ENCODE measurements around the gene CFAP52.
A peak's percentile ranks its signal among the peaks of the same experiment; 100 is the strongest.
"Not testable (repeated sequence)": the region's sequence is repeated elsewhere in the genome, so short reads cannot be mapped to it uniquely, and the experiment has no call there.

Gene CFAP52

DNA sequence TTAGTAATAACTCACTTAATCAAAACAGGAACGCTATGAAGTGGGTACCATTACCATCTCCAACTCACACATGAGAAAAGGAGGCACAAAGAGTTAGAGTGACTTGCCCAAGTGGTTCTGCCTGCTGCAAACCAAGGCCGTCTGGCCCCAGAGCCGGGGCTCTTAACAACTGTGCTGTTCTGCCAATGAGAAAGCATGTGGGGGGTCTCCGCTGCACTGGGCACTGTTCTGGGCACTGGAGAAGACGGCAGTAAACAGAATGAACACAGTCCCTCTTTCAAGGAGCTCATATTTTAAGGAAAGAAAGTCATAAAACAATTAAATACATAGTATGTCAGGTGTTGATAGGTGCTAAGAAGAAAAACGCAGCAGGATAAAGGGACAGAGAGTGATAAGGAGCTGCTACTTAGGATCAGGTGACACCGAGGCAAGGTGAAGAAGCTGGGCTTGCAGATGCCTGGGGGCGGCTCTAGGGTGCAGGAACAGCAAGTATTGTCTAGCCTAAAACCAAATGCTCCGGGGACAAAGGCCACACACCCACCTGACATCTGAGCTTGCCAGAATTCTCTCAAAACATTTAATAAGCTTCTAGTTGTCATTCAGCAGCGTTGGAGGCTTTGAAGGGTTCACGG lies 7.4 kb upstream of the CFAP52 start:
- Histone ChIP-seq H3K9ac (ENCODE audit: low read depth in 1 of 2, low read length in 2 of 2) (no peak overlapping the region), H3K27ac (ENCODE audit: low read depth, low read length) (no peak overlapping the region), H3K9me3 (ENCODE audit: control insufficient read depth in 1 of 2, low read length in 2 of 2) (no peaks in the 10 kb centered on the region), H3K36me3 (ENCODE audit: control insufficient read depth in 1 of 2, insufficient read depth in 2 of 2, low read length in 2 of 2) (peaks cover 3 to 15% of the 10 kb centered on the region in 2 donors), H3K4me3 (ENCODE audit: low read depth in 1 of 2, low read length in 2 of 2) (no peak overlapping the region), H3K4me1 (ENCODE audit: control insufficient read depth in 1 of 2, insufficient read depth in 2 of 2, low read length in 2 of 2) (no peaks in the 10 kb centered on the region), H3K27me3 (ENCODE audit: control insufficient read depth in 1 of 2, insufficient read depth in 2 of 2, low read length in 2 of 2) (no peaks in the 10 kb centered on the region)

DNA sequence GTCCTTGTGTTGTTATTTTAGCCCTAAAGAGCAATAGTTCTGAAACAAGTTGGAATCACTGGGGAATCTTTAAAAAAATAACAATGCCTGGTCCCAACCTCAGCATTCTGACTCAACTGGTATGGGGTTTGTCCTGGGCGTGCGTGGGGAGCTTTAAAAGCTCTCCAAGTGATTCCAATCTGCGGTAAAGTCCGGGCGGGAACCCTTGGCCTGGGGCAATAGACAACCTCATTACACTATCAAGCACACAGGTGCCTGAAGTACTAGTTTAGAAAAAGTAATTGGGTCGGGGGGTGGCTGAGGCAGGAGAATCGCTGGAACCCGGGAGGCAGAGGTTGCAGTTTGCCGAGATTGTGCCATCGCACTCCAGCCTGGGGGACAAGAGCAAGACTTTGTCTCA lies 5.2 kb upstream of the CFAP52 start:
- Histone ChIP-seq H3K9me3 (ENCODE audit: control insufficient read depth in 1 of 2, low read length in 2 of 2) (no peaks in the 10 kb centered on the region), H3K4me1 (ENCODE audit: control insufficient read depth in 1 of 2, insufficient read depth in 2 of 2, low read length in 2 of 2) (peaks cover 3 to 8% of the 10 kb centered on the region in 2 donors), H3K9ac (ENCODE audit: low read depth in 1 of 2, low read length in 2 of 2) (no peak overlapping the region), H3K27me3 (ENCODE audit: control insufficient read depth in 1 of 2, insufficient read depth in 2 of 2, low read length in 2 of 2) (no peaks in the 10 kb centered on the region), H3K36me3 (ENCODE audit: control insufficient read depth in 1 of 2, insufficient read depth in 2 of 2, low read length in 2 of 2) (peaks cover 3 to 15% of the 10 kb centered on the region in 2 donors), H3K4me3 (ENCODE audit: low read depth in 1 of 2, low read length in 2 of 2) (no peak overlapping the region), H3K27ac (ENCODE audit: low read depth, low read length) (no peak overlapping the region)

DNA sequence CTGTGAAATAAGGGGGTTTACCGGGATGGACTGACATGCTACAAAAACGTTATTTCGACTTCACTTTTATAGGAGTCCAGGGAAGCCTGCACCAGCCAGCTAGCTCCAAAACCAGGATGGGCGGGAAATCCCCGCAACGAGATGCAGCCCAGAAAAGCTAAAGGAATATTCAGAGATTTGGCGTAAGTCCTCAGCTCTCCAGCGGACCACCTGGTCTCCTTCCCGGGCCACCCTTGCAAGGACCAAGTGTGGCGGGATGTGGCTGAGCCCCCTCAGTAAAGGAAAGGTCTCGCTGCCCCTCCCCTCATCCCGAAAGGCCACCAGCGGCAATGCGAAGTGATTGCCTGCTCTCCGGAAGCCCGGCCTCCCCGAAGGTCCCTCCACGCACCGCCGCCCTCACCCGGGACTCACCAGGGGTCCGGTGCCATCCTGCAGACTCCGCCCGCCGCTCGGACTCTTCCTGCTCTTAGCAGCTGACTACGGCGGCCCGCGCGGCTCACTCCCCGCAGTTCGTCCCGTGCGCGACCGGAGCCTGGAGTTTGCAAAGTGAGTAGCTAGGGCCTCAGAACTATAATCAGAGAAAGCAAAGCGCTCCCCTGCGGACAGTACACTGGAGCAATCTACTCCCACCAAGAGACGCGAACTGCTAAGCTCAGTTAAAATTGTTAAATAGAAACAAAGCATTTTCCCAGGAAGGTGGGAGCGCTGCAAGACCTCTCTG lies 901 bp upstream of the CFAP52 start, which contains the start of gene STX8:
STX8 (minus strand) TSS at position 440 of the 721 bp plus-strand sequence; CDS start at position 428, 12 bp downstream.
- H3K4me1 ChIP-seq (ENCODE audit: control insufficient read depth in 1 of 2, insufficient read depth in 2 of 2, low read length in 2 of 2) = peaks cover 11 to 18% of the 10 kb centered on the region in 2 donors
- H3K27ac ChIP-seq (ENCODE audit: low read depth, low read length) = no peak within 1 kb of the TSS
- H3K9me3 ChIP-seq (ENCODE audit: control insufficient read depth in 1 of 2, low read length in 2 of 2) = no peaks in the 10 kb centered on the region

DNA sequence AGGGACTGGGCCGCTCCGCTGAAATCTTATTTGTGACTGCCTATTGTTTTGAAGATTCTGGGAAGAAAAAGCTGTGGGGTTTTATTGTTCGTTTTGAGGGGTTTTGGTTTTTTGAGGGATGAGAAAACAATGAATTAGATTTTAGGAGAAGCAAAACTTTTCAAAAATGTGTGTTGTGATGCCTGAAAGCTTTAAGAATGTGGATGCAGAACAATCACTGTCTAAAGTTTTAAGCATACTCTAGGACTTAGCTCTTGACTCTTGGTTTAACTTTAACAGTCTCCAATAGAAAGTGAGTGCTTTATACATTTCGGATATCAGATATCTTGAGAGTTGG lies 899 bp downstream of the CFAP52 start:
- H3K4me3 ChIP-seq (ENCODE audit: low read depth in 1 of 2, low read length in 2 of 2) = no peak overlapping the region
- H3K27ac ChIP-seq (ENCODE audit: low read depth, low read length) = no peak overlapping the region

More for the DNA sequence above, 901 bp upstream of the CFAP52 start, which contains the start of gene STX8:
- Histone ChIP-seq H3K27me3 (ENCODE audit: control insufficient read depth in 1 of 2, insufficient read depth in 2 of 2, low read length in 2 of 2) (no peaks in the 10 kb centered on the region), H3K9ac (ENCODE audit: low read depth in 1 of 2, low read length in 2 of 2) (peak within 1 kb of the TSS; percentile 80 to 84), H3K36me3 (ENCODE audit: control insufficient read depth in 1 of 2, insufficient read depth in 2 of 2, low read length in 2 of 2) (no peaks in the 10 kb centered on the region), H3K4me3 (ENCODE audit: low read depth in 1 of 2, low read length in 2 of 2) (peak within 1 kb of the TSS; percentile 97 to 98)

DNA sequence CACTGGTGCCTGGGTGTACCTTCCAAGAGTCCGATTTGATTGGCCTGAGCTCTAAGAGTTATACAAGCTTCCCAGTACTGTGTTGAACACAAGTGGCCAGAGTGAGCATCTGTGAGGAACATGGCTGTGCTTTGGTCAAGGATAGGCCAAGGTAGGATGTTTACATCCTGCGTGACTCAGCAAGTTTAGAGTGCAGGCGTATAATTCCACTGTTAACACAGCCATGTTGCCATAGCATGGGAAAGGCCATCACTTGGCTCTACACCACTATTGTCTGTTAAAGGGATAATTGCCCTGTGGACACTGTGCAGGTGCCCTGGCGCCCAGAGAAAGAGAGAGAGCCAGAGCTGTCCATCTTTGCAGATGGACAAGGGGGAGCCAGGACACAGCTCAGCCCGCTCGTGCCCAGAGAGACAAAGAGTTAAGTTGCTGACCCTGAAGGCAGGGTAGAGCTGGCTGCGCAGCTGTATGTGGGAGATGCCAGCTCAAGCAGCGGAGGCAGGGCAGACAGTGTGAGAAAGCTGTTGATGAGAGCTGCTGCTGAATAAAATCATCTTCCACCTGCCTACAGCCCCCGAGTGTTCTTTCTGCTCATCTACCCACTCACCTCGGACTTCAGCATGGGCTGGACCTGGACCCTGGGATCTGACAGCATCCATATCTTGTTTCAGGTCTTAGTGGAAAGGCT lies 11.7 kb downstream of the CFAP52 start:
- H3K9ac ChIP-seq (ENCODE audit: low read depth in 1 of 2, low read length in 2 of 2) = no peak overlapping the region
- no peaks in the 10 kb centered on the region for H3K9me3 ChIP-seq (ENCODE audit: control insufficient read depth in 1 of 2, low read length in 2 of 2)
- H3K4me3 ChIP-seq (ENCODE audit: low read depth in 1 of 2, low read length in 2 of 2) = no peak overlapping the region
- H3K4me1 ChIP-seq (ENCODE audit: control insufficient read depth in 1 of 2, insufficient read depth in 2 of 2, low read length in 2 of 2) = no peaks in the 10 kb centered on the region
- H3K27me3 ChIP-seq (ENCODE audit: control insufficient read depth in 1 of 2, insufficient read depth in 2 of 2, low read length in 2 of 2) = no peaks in the 10 kb centered on the region
- no peak overlapping the region for H3K27ac ChIP-seq (ENCODE audit: low read depth, low read length)
- H3K36me3 ChIP-seq (ENCODE audit: control insufficient read depth in 1 of 2, insufficient read depth in 2 of 2, low read length in 2 of 2) = no peaks in the 10 kb centered on the region

More for the DNA sequence above, 899 bp downstream of the CFAP52 start:
- Histone ChIP-seq H3K4me1 (ENCODE audit: control insufficient read depth in 1 of 2, insufficient read depth in 2 of 2, low read length in 2 of 2) (peaks cover 11 to 18% of the 10 kb centered on the region in 2 donors), H3K9ac (ENCODE audit: low read depth in 1 of 2, low read length in 2 of 2) (peak overlapping the region in 1 of 2 donors; percentile 6), H3K36me3 (ENCODE audit: control insufficient read depth in 1 of 2, insufficient read depth in 2 of 2, low read length in 2 of 2) (no peaks in the 10 kb centered on the region), H3K27me3 (ENCODE audit: control insufficient read depth in 1 of 2, insufficient read depth in 2 of 2, low read length in 2 of 2) (no peaks in the 10 kb centered on the region), H3K9me3 (ENCODE audit: control insufficient read depth in 1 of 2, low read length in 2 of 2) (no peaks in the 10 kb centered on the region)

DNA sequence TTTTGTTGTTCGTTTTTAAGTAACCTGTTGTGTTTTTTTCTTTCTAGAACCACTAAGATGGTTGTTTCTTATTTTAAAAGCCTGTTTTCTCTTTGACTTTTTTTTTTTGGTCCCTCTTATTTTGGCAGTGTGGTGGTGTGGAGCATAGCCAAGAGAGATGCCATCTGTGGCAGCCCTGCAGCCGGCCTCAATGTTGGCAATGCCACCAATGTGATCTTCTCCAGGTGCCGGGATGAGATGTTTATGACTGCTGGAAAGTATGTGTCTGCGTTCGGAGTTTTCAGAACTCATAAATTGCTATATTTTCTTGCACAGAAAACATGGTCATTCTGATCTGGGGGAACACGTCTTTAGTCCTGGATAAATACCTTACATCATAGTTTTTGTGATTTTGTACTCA lies 17.6 kb downstream of the CFAP52 start:
- Histone ChIP-seq H3K4me1 (ENCODE audit: control insufficient read depth in 1 of 2, insufficient read depth in 2 of 2, low read length in 2 of 2) (no peaks in the 10 kb centered on the region), H3K4me3 (ENCODE audit: low read depth in 1 of 2, low read length in 2 of 2) (no peak overlapping the region), H3K9me3 (ENCODE audit: control insufficient read depth in 1 of 2, low read length in 2 of 2) (no peaks in the 10 kb centered on the region)

DNA sequence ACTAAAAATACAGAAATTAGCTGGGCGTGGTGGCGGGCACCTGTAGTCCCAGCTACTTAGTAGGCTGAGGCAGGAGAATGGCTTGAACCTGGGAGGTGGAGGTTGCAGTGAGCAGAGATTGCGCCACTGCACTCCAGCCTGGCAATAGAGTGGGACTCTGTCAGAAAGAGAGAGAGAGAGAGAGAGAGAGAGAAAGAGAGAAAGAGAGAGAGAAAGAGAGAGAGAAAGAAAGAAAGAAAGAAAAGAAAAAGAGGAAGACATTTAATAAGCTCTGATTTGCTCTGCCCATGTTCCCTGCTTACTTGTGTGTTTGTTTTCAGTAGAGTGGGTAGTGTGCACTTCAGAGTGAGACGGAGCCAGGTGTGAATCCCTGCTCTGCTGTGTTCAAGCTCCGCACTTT lies 21.2 kb downstream of the CFAP52 start:
- not testable (repeated sequence) for H3K4me1 ChIP-seq (ENCODE audit: control insufficient read depth in 1 of 2, insufficient read depth in 2 of 2, low read length in 2 of 2); H3K27me3 ChIP-seq (ENCODE audit: control insufficient read depth in 1 of 2, insufficient read depth in 2 of 2, low read length in 2 of 2); H3K9ac ChIP-seq (ENCODE audit: low read depth in 1 of 2, low read length in 2 of 2); H3K9me3 ChIP-seq (ENCODE audit: control insufficient read depth in 1 of 2, low read length in 2 of 2); H3K36me3 ChIP-seq (ENCODE audit: control insufficient read depth in 1 of 2, insufficient read depth in 2 of 2, low read length in 2 of 2); H3K4me3 ChIP-seq (ENCODE audit: low read depth in 1 of 2, low read length in 2 of 2); H3K27ac ChIP-seq (ENCODE audit: low read depth, low read length)

More for the DNA sequence above, 17.6 kb downstream of the CFAP52 start:
- H3K36me3 ChIP-seq (ENCODE audit: control insufficient read depth in 1 of 2, insufficient read depth in 2 of 2, low read length in 2 of 2) = no peaks in the 10 kb centered on the region
- H3K9ac ChIP-seq (ENCODE audit: low read depth in 1 of 2, low read length in 2 of 2) = no peak overlapping the region
- no peaks in the 10 kb centered on the region for H3K27me3 ChIP-seq (ENCODE audit: control insufficient read depth in 1 of 2, insufficient read depth in 2 of 2, low read length in 2 of 2)
- no peak overlapping the region for H3K27ac ChIP-seq (ENCODE audit: low read depth, low read length)

DNA sequence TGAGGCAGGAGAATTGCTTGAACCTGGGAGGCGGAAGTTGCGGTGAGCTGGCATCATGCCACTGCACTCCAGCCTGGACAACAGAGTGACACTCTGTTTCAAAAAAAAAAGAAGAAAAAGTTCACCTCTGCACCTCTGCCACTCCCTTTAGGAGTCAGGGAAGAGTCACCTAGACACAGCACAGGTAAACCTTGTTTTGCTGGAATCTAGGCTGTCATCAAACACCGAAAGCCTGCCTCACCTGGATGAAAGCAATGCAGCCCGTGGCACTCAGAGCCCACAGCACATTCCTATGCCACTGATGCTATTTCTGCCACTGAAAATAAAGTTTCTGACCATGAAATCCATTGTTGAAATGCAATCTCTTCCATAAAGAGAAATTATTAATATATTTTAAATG lies 22.2 kb downstream of the CFAP52 start:
- Histone ChIP-seq H3K9ac (ENCODE audit: low read depth in 1 of 2, low read length in 2 of 2) (no peak overlapping the region), H3K27ac (ENCODE audit: low read depth, low read length) (no peak overlapping the region), H3K9me3 (ENCODE audit: control insufficient read depth in 1 of 2, low read length in 2 of 2) (no peaks in the 10 kb centered on the region), H3K4me1 (ENCODE audit: control insufficient read depth in 1 of 2, insufficient read depth in 2 of 2, low read length in 2 of 2) (no peaks in the 10 kb centered on the region), H3K4me3 (ENCODE audit: low read depth in 1 of 2, low read length in 2 of 2) (no peak overlapping the region), H3K27me3 (ENCODE audit: control insufficient read depth in 1 of 2, insufficient read depth in 2 of 2, low read length in 2 of 2) (no peaks in the 10 kb centered on the region), H3K36me3 (ENCODE audit: control insufficient read depth in 1 of 2, insufficient read depth in 2 of 2, low read length in 2 of 2) (no peaks in the 10 kb centered on the region)

DNA sequence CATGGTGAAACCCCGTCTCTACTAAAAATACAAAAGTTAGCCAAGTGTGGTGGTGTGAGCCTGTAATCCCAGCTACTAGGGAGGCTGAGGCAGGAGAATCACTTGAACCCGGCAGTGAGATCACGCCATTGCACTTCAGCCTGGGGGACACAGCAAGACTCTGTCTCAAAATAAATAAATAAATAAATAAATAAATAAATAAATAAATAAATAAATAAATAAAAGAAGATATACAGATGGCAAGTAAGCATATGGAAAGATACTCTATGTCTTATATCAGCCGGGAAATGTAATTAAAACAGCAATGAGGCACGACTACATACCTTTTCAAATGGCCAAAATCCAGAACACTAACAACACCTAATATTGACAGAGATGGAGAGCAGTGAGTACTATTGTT lies 28.1 kb downstream of the CFAP52 start:
- not testable (repeated sequence) for H3K4me3 ChIP-seq (ENCODE audit: low read depth in 1 of 2, low read length in 2 of 2); H3K9ac ChIP-seq (ENCODE audit: low read depth in 1 of 2, low read length in 2 of 2); H3K9me3 ChIP-seq (ENCODE audit: control insufficient read depth in 1 of 2, low read length in 2 of 2); H3K4me1 ChIP-seq (ENCODE audit: control insufficient read depth in 1 of 2, insufficient read depth in 2 of 2, low read length in 2 of 2); H3K36me3 ChIP-seq (ENCODE audit: control insufficient read depth in 1 of 2, insufficient read depth in 2 of 2, low read length in 2 of 2); H3K27ac ChIP-seq (ENCODE audit: low read depth, low read length); H3K27me3 ChIP-seq (ENCODE audit: control insufficient read depth in 1 of 2, insufficient read depth in 2 of 2, low read length in 2 of 2)

DNA sequence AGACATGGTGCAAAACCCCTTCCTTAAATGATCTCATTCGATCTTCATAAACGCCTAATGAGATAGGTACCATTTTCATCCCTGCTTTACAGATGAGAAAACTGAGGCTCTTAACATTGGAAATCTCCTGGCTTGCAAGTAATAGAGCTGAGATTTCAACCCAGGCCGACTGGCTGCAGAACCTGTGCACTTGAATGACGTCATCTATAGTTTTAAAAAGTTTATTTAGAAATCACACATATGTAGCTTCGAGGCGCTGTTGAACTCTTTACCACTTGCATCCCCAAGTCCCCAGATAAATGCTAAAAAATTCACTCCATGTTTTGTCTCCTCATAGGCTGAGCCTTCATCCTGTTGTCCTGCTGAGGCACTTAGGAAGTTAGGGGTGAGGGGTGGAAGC lies 30.0 kb downstream of the CFAP52 start:
- Histone ChIP-seq H3K36me3 (ENCODE audit: control insufficient read depth in 1 of 2, insufficient read depth in 2 of 2, low read length in 2 of 2) (no peaks in the 10 kb centered on the region), H3K27me3 (ENCODE audit: control insufficient read depth in 1 of 2, insufficient read depth in 2 of 2, low read length in 2 of 2) (no peaks in the 10 kb centered on the region), H3K4me1 (ENCODE audit: control insufficient read depth in 1 of 2, insufficient read depth in 2 of 2, low read length in 2 of 2) (no peaks in the 10 kb centered on the region), H3K4me3 (ENCODE audit: low read depth in 1 of 2, low read length in 2 of 2) (no peak overlapping the region), H3K27ac (ENCODE audit: low read depth, low read length) (no peak overlapping the region), H3K9ac (ENCODE audit: low read depth in 1 of 2, low read length in 2 of 2) (no peak overlapping the region), H3K9me3 (ENCODE audit: control insufficient read depth in 1 of 2, low read length in 2 of 2) (no peaks in the 10 kb centered on the region)
